Naive thymus-derived CD4-positive, alpha-beta T cell (primary cell): Measurements from ENCODE around the gene ARHGEF10L. TPM values are rescaled to one million over a fixed set of nuclear protein-coding genes. Genes with fewer than 3 reads are reported as not detected.
"Not testable (repeated sequence)": the region's sequence is repeated elsewhere in the genome, so short reads cannot be mapped to it uniquely, and the experiment has no call there.

Source experiments
- ATAC-seq: fragments of 150-1000 bp; cut with Tn5 transposase; 2 replicates; pipeline ENCODE4 v1.10.0; 2021; ENCODE audit warnings: mild to moderate bottlenecking, moderate library complexity
- CTCF ChIA-PET: fragments of 350-600 bp; sonication (Branson Sonifier 250); formaldehyde crosslinking; loops from one replicate; lab custom pipeline; 2021; ENCODE audit warnings: antibody characterized with exemption; lab: Charles Lee
- POLR2A ChIA-PET: fragments of 350-600 bp; sonication (Branson Sonifier 250); formaldehyde crosslinking; loops from one replicate; lab custom pipeline; 2021; ENCODE audit warnings: antibody characterized with exemption, inconsistent platforms; lab: Charles Lee
- DNase-seq, 9 donors: peaks; one replicate each; pipeline versions ENCODE4 v3.0.0 to v3.0.0-alpha.2; 2020 to 2022; ENCODE audit warnings: mixed read lengths in 1 of 9
- H3K27ac ChIP-seq: one replicate; pipeline ENCODE4 v1.7.0; 2013; ENCODE audit warnings: mild to moderate bottlenecking, low read depth, low read length, moderate library complexity
- H3K27me3 ChIP-seq, 2 donors: one replicate each; pipeline ENCODE4 v1.7.0; 2013; ENCODE audit warnings: low read length in 2 of 2, mild to moderate bottlenecking in 2 of 2, moderate library complexity in 2 of 2; ENCODE audit not compliant: control insufficient read depth in 2 of 2, insufficient read depth in 2 of 2
- H3K36me3 ChIP-seq, 3 experiments: 1 replicate in 2 of 3; 2 replicates in 1 of 3; pipeline ENCODE4 v1.7.0; 2013; ENCODE audit warnings: low read length in 3 of 3, mild to moderate bottlenecking in 3 of 3, moderate library complexity in 1 of 3; ENCODE audit not compliant: insufficient read depth in 3 of 3, control insufficient read depth in 2 of 3
- H3K4me1 ChIP-seq, 2 donors: one replicate each; pipeline ENCODE4 v1.7.0; 2013; ENCODE audit warnings: low read length in 2 of 2, mild to moderate bottlenecking in 2 of 2, moderate library complexity in 1 of 2; ENCODE audit not compliant: control insufficient read depth in 2 of 2, insufficient read depth in 2 of 2
- H3K4me3 ChIP-seq: 2 replicates; pipeline ENCODE4 v1.7.0; 2013; ENCODE audit warnings: mild to moderate bottlenecking, low read length
- H3K9me3 ChIP-seq, 3 experiments: 1 replicate in 2 of 3; 2 replicates in 1 of 3; pipeline ENCODE4 v1.7.0; 2013; ENCODE audit warnings: low read length in 3 of 3; ENCODE audit not compliant: control insufficient read depth in 2 of 3
- H3K27ac Mint-ChIP-seq, 9 donors: one replicate each; pipeline ENCODE4 v1.8.0; 2020 to 2022; ENCODE audit warnings: mixed read lengths in 9 of 9, mild to moderate bottlenecking in 8 of 9, moderate library complexity in 5 of 9, inconsistent platforms in 2 of 9
- H3K27me3 Mint-ChIP-seq, 5 donors: one replicate each; pipeline ENCODE4 v1.8.0; 2021 to 2022; ENCODE audit warnings: mixed read lengths in 5 of 5, mild to moderate bottlenecking in 1 of 5
- H3K36me3 Mint-ChIP-seq, 5 donors: one replicate each; pipeline ENCODE4 v1.8.0; 2020 to 2022; ENCODE audit warnings: mixed read lengths in 5 of 5, mild to moderate bottlenecking in 3 of 5, inconsistent platforms in 1 of 5
- H3K4me1 Mint-ChIP-seq, 7 donors: one replicate each; pipeline ENCODE4 v1.8.0; 2020 to 2022; ENCODE audit warnings: mixed read lengths in 7 of 7, mild to moderate bottlenecking in 3 of 7, inconsistent platforms in 1 of 7
- H3K4me3 Mint-ChIP-seq, 10 donors: one replicate each; pipeline ENCODE4 v1.8.0; 2020 to 2022; ENCODE audit warnings: mild to moderate bottlenecking in 10 of 10, mixed read lengths in 10 of 10, moderate library complexity in 6 of 10, inconsistent platforms in 2 of 10
- H3K9me3 Mint-ChIP-seq, 11 donors: one replicate each; pipeline ENCODE4 v1.8.0; 2020 to 2022; ENCODE audit warnings: mixed read lengths in 11 of 11, mild to moderate bottlenecking in 4 of 11, inconsistent platforms in 1 of 11, moderate library complexity in 1 of 11
- intact Hi-C, 2 donors: fragments of 100-400 bp; cut with micrococcal nuclease; formaldehyde crosslinking; loops; one replicate each; pipeline ENCODE4 v1.15.1; 2023
- polyA plus RNA-seq, 2 donors: library from polyadenylated mRNA; unstranded; fragments of 300-500 nt; fragmentation: Illumina TruSeq; gene quantifications; one replicate each; pipeline ENCODE4 v1.2.3, GENCODE V29; 2021
- total RNA-seq, 6 experiments: library from RNA in 5 of 6; stranded (reverse) in 5 of 6; gene quantifications; 1 replicate in 5 of 6; 2 replicates in 1 of 6; pipeline ENCODE4 v1.2.3 and lab custom pipeline; 2021 to 2026

The ARHGEF10L gene
- total and polyA plus RNA-seq, 7 experiments from 2014 or later: 0.59 to 19.7 (median 0.84) TPM; not detected in 3

- ATAC-seq: not testable (repeated sequence)
Measured at GRCh38 chr1:17629046-17629445, 89.5 kb downstream of the ARHGEF10L start.

GRCh38 chr1:17629460-17629859, 90.0 kb downstream of the ARHGEF10L start:
- H3K9me3 ChIP-seq: no peaks in the 10 kb centered on the region
- no peaks in the 10 kb centered on the region for H3K4me1 ChIP-seq
- H3K4me1 Mint-ChIP-seq: no peaks in the 10 kb centered on the region
- no peaks in the 10 kb centered on the region for H3K9me3 Mint-ChIP-seq
- intact Hi-C loops: no loop called here
- no peaks in the 10 kb centered on the region for H3K36me3 Mint-ChIP-seq
- H3K27me3 ChIP-seq: no peaks in the 10 kb centered on the region
- H3K27ac Mint-ChIP-seq: no peak overlapping the region
- H3K27ac ChIP-seq: no peak overlapping the region
- H3K4me3 Mint-ChIP-seq: no peak overlapping the region
- no peaks in the 10 kb centered on the region for H3K36me3 ChIP-seq
- ATAC-seq (no peak), DNase-seq (no peak)
- no peak overlapping the region for H3K4me3 ChIP-seq
- H3K27me3 Mint-ChIP-seq: no peaks in the 10 kb centered on the region
- POLR2A ChIA-PET: no interaction called here
- CTCF ChIA-PET: no interaction called here

More at GRCh38 chr1:17629046-17629445, 89.5 kb downstream of the ARHGEF10L start:
- H3K4me3 Mint-ChIP-seq, H3K9me3 Mint-ChIP-seq, H3K4me1 Mint-ChIP-seq, POLR2A ChIA-PET, CTCF ChIA-PET, H3K36me3 Mint-ChIP-seq, H3K27me3 Mint-ChIP-seq, H3K27ac Mint-ChIP-seq, H3K36me3 ChIP-seq, H3K4me3 ChIP-seq, H3K4me1 ChIP-seq, H3K27ac ChIP-seq, intact Hi-C loops, H3K9me3 ChIP-seq, DNase-seq, H3K27me3 ChIP-seq: not testable (repeated sequence)

- H3K27ac Mint-ChIP-seq: no peak overlapping the region
- H3K4me3 Mint-ChIP-seq: no peak overlapping the region
- Histone ChIP-seq H3K27me3 (no peaks in the 10 kb centered on the region), H3K27ac (no peak overlapping the region), H3K4me1 (no peaks in the 10 kb centered on the region), H3K9me3 (no peaks in the 10 kb centered on the region), H3K4me3 (no peak overlapping the region), H3K36me3 (no peaks in the 10 kb centered on the region)
- no peaks in the 10 kb centered on the region for H3K27me3 Mint-ChIP-seq
- DNase-seq (no peak), ATAC-seq (peak; percentile 92)
- no peaks in the 10 kb centered on the region for H3K4me1 Mint-ChIP-seq
- no peaks in the 10 kb centered on the region for H3K36me3 Mint-ChIP-seq
- intact Hi-C loops: no loop called here
- ChIA-PET POLR2A (no interaction called here), CTCF (no interaction called here)
- H3K9me3 Mint-ChIP-seq: no peaks in the 10 kb centered on the region
Measured at GRCh38 chr1:17630048-17630830, 90.7 kb downstream of the ARHGEF10L start.

GRCh38 chr1:17630986-17631385, 91.5 kb downstream of the ARHGEF10L start:
- POLR2A ChIA-PET: no interaction called here
- Mint-ChIP-seq H3K4me3 (no peak overlapping the region), H3K27me3 (no peaks in the 10 kb centered on the region), H3K4me1 (peaks cover 0 to 3% (median 0%) of the 10 kb centered on the region in 7 donors), H3K9me3 (no peaks in the 10 kb centered on the region), H3K27ac (no peak overlapping the region), H3K36me3 (no peaks in the 10 kb centered on the region)
- Histone ChIP-seq H3K27ac (no peak overlapping the region), H3K9me3 (no peaks in the 10 kb centered on the region), H3K4me1 (no peaks in the 10 kb centered on the region), H3K36me3 (no peaks in the 10 kb centered on the region), H3K4me3 (no peak overlapping the region), H3K27me3 (no peaks in the 10 kb centered on the region)
- ATAC-seq: no peak
- CTCF ChIA-PET: no interaction called here
- intact Hi-C loops: no loop called here
- no peak for DNase-seq

- no peak overlapping the region for H3K4me3 Mint-ChIP-seq
- DNase-seq (no peak), ATAC-seq (no peak)
- Histone ChIP-seq H3K27me3 (no peaks in the 10 kb centered on the region), H3K4me1 (no peaks in the 10 kb centered on the region), H3K27ac (no peak overlapping the region), H3K9me3 (no peaks in the 10 kb centered on the region), H3K36me3 (no peaks in the 10 kb centered on the region), H3K4me3 (no peak overlapping the region)
- H3K4me1 Mint-ChIP-seq: peaks cover 0 to 3% (median 0%) of the 10 kb centered on the region in 7 donors
- no peaks in the 10 kb centered on the region for H3K9me3 Mint-ChIP-seq
- ChIA-PET CTCF (no interaction called here), POLR2A (no interaction called here)
- H3K27ac Mint-ChIP-seq: no peak overlapping the region
- H3K36me3 Mint-ChIP-seq: no peaks in the 10 kb centered on the region
- no peaks in the 10 kb centered on the region for H3K27me3 Mint-ChIP-seq
- intact Hi-C loops: no loop called here
Measured at GRCh38 chr1:17631410-17631809, 91.9 kb downstream of the ARHGEF10L start.

DNA sequence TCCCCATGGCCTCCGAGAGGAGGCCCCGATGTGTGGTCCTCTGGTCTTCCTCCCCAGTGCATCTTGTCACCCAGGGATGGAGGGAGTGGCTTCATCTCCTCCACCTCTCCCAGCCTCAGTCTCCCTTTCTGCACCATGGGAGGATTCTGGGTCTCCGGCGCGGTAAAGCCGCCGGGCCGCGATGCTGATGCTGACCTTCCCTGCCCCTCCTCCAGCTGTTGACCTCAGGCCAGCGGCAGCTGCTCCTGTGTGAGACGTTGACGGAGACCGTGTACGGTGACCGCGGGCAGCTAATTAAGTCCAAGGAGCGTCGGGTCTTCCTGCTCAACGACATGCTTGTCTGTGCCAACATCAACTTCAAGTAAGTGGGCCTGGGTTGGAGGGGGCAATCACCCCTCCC, 92.6 kb downstream of the ARHGEF10L start:
- Mint-ChIP-seq H3K9me3 (no peaks in the 10 kb centered on the region), H3K27me3 (no peaks in the 10 kb centered on the region), H3K36me3 (no peaks in the 10 kb centered on the region), H3K4me3 (no peak overlapping the region), H3K27ac (no peak overlapping the region), H3K4me1 (peaks cover 0 to 3% (median 0%) of the 10 kb centered on the region in 7 donors)
- ATAC-seq (no peak), DNase-seq (no peak)
- POLR2A ChIA-PET: no interaction called here
- Histone ChIP-seq H3K36me3 (no peaks in the 10 kb centered on the region), H3K27ac (no peak overlapping the region), H3K9me3 (no peaks in the 10 kb centered on the region), H3K4me3 (no peak overlapping the region), H3K27me3 (no peaks in the 10 kb centered on the region), H3K4me1 (no peaks in the 10 kb centered on the region)
- CTCF ChIA-PET: no interaction called here
- intact Hi-C loops: no loop called here

- DNase-seq: no peak
- Histone ChIP-seq H3K27me3 (no peaks in the 10 kb centered on the region), H3K4me3 (no peak overlapping the region), H3K36me3 (no peaks in the 10 kb centered on the region), H3K9me3 (no peaks in the 10 kb centered on the region), H3K27ac (no peak overlapping the region), H3K4me1 (no peaks in the 10 kb centered on the region)
- Mint-ChIP-seq H3K9me3 (no peaks in the 10 kb centered on the region), H3K27ac (no peak overlapping the region), H3K36me3 (no peaks in the 10 kb centered on the region), H3K4me1 (peaks cover 0 to 3% (median 0%) of the 10 kb centered on the region in 7 donors), H3K27me3 (no peaks in the 10 kb centered on the region), H3K4me3 (peak overlapping the region in 1 of 10 donors; percentile 27)
- no peak for ATAC-seq
- ChIA-PET CTCF (no interaction called here), POLR2A (no interaction called here)
- intact Hi-C loops: no loop called here
Measured at GRCh38 chr1:17632541-17633184, 93.2 kb downstream of the ARHGEF10L start.
